Mucosa of gallbladder (tissue), 1 donor: ENCODE data around the gene LCNL1. TPM values are rescaled to one million over a fixed set of nuclear protein-coding genes. Genes with fewer than 3 reads are reported as not detected.

Experiments
- DNase-seq: peaks from one replicate; pipeline ENCODE4 v3.0.0-alpha.2; 2020; ENCODE audit warnings: low spot score
- total RNA-seq: library from RNA; stranded (reverse); gene quantifications from one replicate; pipeline ENCODE4 v1.2.1, GENCODE V29; 2021
- donor health status: DM: no; HTN: no; CAD: no.

LCNL1 gene
- total RNA-seq, 1 donor from 2014 or later, result 0.92 TPM

- DNase-seq, result no peak
Measured at GRCh38 chr9:136958898-136959850, 23.6 kb upstream of the LCNL1 start.

GRCh38 chr9:136960212-136960937 lies 22.4 kb upstream of the LCNL1 start:
- no peak for DNase-seq

GRCh38 chr9:136960938-136961275 lies 21.9 kb upstream of the LCNL1 start:
- DNase-seq, result no peak

DNA sequence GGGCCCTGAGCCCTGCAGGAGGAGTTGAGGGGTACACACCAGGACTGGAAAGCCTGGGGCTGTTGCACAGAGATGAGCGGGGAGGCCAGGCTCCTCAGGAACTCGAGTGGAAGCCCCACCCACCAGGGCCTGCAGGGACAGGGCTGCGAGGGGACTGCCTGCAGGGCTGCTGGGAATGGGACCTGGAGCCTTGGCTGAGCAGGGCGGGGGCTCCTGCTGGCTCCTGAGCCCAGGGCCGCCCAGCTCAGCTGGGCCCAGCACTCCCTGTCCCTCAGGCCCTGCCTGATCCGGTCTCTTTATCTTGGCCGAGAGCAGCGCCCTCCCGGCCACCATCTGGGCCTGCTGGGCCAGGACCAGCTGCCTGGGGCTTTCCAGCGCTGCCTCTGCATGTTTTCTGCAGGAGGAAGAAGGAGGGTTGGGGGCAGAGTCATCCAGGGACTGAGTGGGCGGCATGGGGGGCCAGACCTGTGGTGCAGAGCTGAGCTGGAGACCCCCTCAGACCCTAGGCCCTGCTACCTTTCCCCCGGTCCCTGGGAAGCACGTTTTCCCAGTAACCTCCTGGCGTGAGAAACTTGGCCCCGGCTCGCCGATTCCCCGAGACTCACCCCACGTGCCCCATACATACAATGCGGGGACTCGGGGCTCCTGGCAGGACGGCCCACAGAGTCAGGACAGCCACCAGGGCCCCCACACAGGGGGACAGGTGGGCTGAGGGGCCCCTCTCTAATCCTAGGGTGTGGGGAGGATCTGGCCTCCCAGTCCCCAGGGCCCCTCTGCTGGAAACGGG lies 21.3 kb upstream of the LCNL1 start:
- no peak for DNase-seq

GRCh38 chr9:136962163-136962562 lies 20.6 kb upstream of the LCNL1 start:
- no peak for DNase-seq

DNA sequence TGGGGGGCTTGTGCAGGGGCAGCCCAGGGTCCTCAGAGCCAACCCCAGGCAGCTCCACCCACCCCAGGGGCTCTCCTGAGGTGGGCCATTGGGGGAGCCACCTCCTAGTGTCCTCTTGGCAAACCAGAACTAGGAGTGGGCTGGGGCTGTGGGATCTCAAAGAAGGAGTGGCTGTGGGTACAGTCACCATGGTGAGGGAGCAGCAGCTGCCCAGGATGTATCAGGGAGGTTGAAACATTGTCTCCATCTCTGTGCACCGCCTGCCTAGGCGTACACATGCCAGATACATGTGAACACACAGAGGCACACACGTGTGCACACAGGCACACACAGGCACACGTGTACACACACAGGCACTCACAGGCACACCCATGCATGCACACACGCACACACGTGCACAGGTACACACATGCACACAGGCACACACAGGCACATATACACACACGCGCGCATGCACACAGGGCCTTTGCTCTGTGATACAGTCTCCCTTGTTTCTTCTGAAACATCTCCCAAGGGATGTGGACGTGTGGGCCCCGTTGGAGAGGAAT lies 20.0 kb upstream of the LCNL1 start:
- no peak for DNase-seq

DNA sequence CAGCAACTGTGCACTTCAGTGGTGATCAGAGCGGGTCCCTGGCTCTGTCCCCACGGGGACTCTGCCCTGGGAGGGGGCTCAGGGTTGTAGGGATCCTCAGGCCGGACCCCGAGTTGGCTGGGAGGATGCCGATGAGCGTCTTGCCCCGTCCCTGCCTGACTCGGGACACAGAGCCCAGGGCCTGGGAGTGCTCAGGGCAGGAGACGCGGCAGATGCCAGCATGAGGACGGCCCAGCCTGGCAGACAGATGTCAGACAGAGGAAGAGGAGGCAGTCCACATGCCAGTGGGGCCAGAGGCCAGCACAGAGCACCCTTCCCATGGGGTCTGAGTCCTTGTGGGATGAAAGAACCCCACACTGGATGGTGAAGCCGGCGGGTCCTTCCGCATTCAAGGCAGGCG lies 19.5 kb upstream of the LCNL1 start:
- no peak for DNase-seq

DNA sequence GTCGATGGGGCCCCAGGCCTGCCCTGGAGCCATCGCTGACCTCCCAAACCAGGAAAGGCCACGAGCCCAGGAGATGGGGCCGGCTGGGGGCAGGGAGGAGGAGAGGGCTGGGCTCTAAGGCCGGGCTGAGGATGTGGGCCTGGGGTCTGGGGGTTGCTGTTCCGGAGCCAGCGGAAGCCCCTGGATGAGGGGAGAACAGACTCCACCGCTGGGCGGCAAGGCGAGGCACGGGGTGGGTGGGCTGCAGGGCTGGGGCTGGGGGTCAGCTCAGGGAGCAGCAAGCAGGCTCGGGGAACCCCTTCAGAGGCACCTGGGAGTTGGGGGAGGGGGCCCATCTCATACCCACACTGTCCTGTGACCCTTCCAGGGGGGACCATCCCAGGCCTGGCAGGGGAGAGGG lies 19.0 kb upstream of the LCNL1 start:
- no peak for DNase-seq

DNA sequence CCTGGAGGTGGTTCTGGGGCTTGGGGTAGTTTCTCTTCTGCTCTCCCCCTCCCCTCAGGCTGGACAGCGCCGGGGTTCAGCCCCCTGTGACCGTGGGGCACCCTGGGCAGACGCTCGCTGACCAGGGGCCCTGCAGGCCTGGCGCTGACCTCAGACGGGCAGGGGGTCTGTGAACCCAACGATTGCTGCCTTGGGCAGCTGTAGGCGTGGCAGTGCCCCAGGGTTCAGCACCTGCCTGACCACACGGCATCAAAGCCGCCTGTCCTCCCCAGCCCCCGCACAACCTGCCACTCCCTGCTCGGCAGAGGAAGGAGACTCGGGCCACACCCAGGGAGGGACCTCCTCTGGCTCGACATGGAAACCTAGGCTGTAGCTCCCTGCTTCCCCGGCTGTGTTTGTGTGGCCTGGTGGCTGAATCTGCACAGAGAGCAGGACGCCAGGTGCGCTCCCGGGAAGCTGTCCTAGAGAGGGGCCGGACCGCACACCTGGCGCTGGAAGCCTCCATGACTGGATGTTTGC lies 18.6 kb upstream of the LCNL1 start:
- DNase-seq, result no peak

- no peak for DNase-seq
Measured at GRCh38 chr9:136964833-136965422, 17.9 kb upstream of the LCNL1 start.

DNA sequence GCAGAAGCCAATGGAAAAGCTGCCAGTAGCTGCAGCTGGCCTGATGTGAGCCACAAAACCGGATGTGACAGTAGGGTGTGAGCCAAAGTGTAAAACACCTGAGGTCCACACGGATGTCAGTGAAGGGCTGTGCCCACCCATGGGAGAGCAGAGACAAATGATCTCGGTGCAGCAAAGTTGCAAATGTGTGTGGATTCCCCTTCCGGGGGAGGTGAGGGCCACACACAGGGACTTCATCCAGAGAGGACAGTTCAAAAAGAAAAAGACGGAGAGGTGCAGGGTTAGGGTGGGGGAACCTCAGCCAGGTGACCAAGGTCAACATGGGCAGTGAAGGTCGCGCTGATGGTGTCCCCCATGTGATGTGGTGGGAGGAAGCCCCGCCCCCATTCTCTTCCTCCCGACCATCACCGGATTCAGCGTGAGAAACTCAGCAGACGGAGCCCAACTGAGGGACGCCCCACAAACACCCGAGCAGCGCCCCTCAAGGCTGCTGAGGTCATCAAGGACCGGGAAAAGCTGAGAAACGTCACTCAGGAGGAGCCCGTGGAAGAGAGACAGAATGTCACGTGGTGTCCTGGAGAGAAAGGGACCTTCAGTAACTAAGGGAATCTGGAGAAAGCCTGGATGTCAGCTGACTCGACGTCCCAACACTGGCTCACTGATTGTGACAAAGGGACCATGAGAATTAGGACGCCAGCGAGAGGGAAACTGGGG lies 16.9 kb upstream of the LCNL1 start:
- no peak for DNase-seq

- no peak for DNase-seq
Measured at GRCh38 chr9:136968333-136969127, 14.3 kb upstream of the LCNL1 start.

- DNase-seq, result no peak
Measured at GRCh38 chr9:136969150-136969549, 13.6 kb upstream of the LCNL1 start.

GRCh38 chr9:136969774-136970173 lies 13.0 kb upstream of the LCNL1 start:
- no peak for DNase-seq

DNA sequence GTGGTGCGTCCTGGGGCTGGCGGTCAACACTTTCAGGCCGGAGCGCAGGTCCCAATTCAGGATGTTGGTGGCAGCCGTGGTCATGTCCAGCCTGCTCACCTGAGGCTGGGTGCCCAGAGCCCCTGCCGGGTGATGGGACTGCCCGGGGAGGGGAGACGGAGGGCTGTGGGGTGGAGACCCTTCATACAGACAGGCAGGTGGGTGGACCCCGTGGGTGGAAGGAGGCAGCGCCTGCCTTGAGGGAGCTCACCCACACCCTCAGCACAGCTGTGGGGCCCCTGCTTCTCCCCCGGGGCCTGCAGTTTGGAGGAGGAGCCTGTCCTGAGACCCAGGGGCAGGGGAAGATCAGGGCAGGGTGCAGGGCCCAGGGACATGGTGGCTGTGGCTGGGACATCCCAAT lies 12.4 kb upstream of the LCNL1 start:
- no peak for DNase-seq

DNA sequence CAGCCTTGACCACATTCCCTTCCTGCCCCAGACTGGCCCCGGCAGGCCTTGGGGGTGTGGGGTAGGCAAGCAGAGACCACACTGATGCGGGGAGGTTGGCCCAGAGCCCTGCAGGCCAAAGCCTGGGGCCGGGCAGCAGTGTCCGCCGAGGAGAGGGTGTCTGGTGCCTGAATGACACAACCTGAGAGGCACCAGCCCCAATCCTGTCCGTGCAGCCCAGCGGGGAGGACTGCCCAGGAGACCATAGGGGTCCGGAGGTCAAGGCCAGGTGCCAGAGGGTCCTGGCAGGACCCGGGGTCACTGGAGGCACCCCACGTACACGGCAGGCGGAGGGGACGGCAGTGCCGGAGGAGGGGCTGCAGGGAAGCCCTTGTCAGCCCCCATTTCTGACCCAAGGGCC lies 11.0 kb upstream of the LCNL1 start:
- DNase-seq, result no peak

DNA sequence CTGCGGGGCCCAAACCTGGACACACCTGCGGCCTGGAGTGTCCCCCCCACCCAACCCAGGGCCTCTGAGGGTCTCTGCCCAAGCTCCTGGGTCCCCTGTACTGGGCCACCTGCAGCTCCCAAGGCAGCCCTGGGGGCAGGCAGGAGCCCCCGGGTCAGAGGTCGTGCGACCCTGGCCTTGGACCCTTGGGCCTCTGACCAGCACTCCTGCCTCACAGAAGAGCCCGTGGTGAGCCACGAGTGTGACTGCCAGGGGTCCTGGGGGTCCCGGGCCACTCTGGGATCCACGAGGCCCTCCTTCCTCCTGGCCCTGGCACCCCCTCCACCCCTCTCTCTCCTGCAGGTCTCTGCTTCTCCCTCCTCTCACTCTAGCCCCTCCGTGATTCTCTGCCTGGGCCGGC lies 10.5 kb upstream of the LCNL1 start:
- DNase-seq, result no peak

- DNase-seq, result no peak
Measured at GRCh38 chr9:136972743-136973142, 10.1 kb upstream of the LCNL1 start.

DNA sequence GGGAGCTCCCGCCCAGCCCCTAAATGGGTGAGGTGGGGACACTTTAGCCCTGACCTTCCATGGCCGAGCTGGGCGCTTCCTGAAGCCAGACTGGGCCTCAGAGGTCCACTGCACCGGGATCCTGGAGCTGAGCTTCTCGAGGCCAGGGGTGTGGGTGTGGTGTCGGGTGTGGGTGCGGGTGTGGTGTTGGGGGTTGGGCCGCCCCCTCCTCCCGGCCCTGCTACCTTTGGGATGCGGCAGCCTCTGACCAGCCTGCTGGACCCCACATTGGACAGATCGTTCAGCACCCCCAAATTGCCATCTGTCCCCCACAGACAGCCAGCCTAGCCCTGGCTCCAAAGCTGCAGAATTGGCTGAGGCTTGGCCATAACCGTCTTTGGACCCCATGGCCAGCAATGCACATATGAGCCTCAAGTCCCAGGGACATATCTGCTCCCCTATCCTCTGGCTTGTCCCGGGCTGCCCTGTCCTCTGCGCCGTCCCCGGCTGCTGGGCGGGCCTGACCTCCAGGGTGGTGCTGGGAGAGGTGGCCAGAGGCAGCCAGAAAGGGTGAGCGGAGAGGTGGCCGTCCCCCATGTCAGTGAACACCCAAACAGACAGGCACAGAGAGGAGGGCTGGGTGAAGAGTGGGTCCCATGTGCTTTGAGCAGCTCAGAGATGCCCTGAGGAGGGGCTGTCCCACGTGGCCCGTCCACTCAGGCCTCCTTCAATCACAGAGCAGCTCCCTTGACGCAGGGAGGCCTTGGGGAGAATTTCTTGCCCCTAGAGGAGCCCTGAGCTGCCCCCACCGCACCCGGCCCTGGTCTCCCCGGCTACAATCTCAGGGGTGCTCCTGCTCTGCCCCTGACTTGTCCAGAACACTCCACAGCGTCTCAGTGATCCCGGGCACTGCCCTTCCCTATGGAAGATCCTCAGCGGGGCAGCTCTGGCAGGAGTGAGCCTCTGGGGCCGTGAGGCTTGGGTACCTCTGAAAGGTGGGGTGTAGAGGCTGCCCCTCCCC lies 8.9 kb upstream of the LCNL1 start:
- DNase-seq, result no peak
